PC-3 (cell line): ENCODE data around the gene LMX1A.

Experiments used
- EZH2 ChIP-seq: fragments of 300-600 bp; sonication (generic); IDR thresholded peaks from one replicate; pipeline ENCODE4 v1.6.1; 2017; ENCODE audit warnings: antibody characterized with exemption, mild to moderate bottlenecking, low read length; ENCODE audit not compliant: unreplicated experiment
- TF ChIP-seq, protein P1 (sequence below): fragments of 300-600 bp; sonication (generic); conservative IDR thresholded peaks from 2 replicates; pipeline ENCODE4 v1.5.1; 2017; ENCODE audit warnings: antibody characterized with exemption, low read depth, mild to moderate bottlenecking, low read length

DNA sequence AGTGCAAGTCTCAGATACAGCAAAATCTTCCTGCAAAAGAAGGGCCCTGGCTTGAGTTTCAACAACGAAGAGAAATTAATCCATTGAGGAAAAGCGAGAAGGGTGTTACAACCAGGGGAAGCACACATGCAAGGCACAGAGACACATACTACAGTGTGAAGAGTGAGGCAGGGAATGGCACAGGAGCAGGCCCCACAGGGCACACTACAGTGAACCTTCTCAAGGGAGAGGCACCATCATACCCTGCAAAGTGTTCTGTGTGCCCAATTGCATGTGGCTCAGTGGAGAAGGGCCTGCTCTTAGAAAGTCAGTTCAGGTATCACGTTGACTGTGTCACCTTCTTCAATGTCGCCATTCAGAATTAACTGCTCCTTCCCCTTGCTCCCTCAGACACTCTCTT, 60.3 kb downstream of the LMX1A start:
- TF ChIP-seq, protein P1, sequence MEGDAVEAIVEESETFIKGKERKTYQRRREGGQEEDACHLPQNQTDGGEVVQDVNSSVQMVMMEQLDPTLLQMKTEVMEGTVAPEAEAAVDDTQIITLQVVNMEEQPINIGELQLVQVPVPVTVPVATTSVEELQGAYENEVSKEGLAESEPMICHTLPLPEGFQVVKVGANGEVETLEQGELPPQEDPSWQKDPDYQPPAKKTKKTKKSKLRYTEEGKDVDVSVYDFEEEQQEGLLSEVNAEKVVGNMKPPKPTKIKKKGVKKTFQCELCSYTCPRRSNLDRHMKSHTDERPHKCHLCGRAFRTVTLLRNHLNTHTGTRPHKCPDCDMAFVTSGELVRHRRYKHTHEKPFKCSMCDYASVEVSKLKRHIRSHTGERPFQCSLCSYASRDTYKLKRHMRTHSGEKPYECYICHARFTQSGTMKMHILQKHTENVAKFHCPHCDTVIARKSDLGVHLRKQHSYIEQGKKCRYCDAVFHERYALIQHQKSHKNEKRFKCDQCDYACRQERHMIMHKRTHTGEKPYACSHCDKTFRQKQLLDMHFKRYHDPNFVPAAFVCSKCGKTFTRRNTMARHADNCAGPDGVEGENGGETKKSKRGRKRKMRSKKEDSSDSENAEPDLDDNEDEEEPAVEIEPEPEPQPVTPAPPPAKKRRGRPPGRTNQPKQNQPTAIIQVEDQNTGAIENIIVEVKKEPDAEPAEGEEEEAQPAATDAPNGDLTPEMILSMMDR = no peak
- no peak for TF ChIP-seq EZH2
